ENCODE measurements around the gene TPRKB.

The TPRKB gene

GRCh38 chr2:73740767-73741166 lies 3.6 kb upstream of the TPRKB start:
- ATAC-seq (ENCODE audit: insufficient read depth, low read depth) (no peak), DNase-seq (no peak)
- Histone ChIP-seq H3K9me3 (ENCODE audit: insufficient read depth, low read length, severe bottlenecking) (no peaks in the 10 kb centered on the region), H3K79me2 (ENCODE audit: insufficient read depth, low read length) (peaks cover 13% of the 10 kb centered on the region), H3K4me2 (ENCODE audit: insufficient read depth, low read length) (no peak overlapping the region), H3K27me3 (ENCODE audit: insufficient read depth, low read length, poor library complexity) (no peaks in the 10 kb centered on the region), H3K4me3 (ENCODE audit: low read depth in 1 of 2, low read length in 2 of 2) (no peak overlapping the region), H2AFZ (ENCODE audit: low read depth, low read length) (no peak overlapping the region), H3K9ac (ENCODE audit: low read depth, low read length) (no peak overlapping the region), H3K4me1 (ENCODE audit: insufficient read depth, low read length) (peaks cover 19% of the 10 kb centered on the region), H3K36me3 (ENCODE audit: insufficient read depth, low read length) (0 out of 2 replicates have a peak, but pooled peaks cover under 1% of the 10 kb centered on the region), H3K27ac (ENCODE audit: low read length) (no peak overlapping the region), H4K20me1 (ENCODE audit: insufficient read depth, low read length) (no peaks in the 10 kb centered on the region)
- TF ChIP-seq EZH2 (IDR thresholded peaks at IDR 0.05; ENCODE audit: borderline replicate concordance, low read depth, low read length, severe bottlenecking) (no peak), CTCF (IDR thresholded peaks at IDR 0.05; ENCODE audit: borderline replicate concordance, extremely low read depth, low read length, poor library complexity, severe bottlenecking) (no peak)

GRCh38 chr2:73739101-73739500 lies 2.0 kb upstream of the TPRKB start:
- Histone ChIP-seq H3K4me2 (ENCODE audit: insufficient read depth, low read length) (no peak overlapping the region), H4K20me1 (ENCODE audit: insufficient read depth, low read length) (no peaks in the 10 kb centered on the region), H3K79me2 (ENCODE audit: insufficient read depth, low read length) (peaks cover 29% of the 10 kb centered on the region), H3K27ac (ENCODE audit: low read length) (no peak overlapping the region), H3K4me1 (ENCODE audit: insufficient read depth, low read length) (peaks cover 25% of the 10 kb centered on the region), H3K9ac (ENCODE audit: low read depth, low read length) (no peak overlapping the region), H2AFZ (ENCODE audit: low read depth, low read length) (no peak overlapping the region), H3K36me3 (ENCODE audit: insufficient read depth, low read length) (peaks cover 7% of the 10 kb centered on the region), H3K9me3 (ENCODE audit: insufficient read depth, low read length, severe bottlenecking) (no peaks in the 10 kb centered on the region), H3K27me3 (ENCODE audit: insufficient read depth, low read length, poor library complexity) (no peaks in the 10 kb centered on the region), H3K4me3 (ENCODE audit: low read depth in 1 of 2, low read length in 2 of 2) (no peak overlapping the region)
- TF ChIP-seq EZH2 (IDR thresholded peaks at IDR 0.05; ENCODE audit: borderline replicate concordance, low read depth, low read length, severe bottlenecking) (no peak), CTCF (IDR thresholded peaks at IDR 0.05; ENCODE audit: borderline replicate concordance, extremely low read depth, low read length, poor library complexity, severe bottlenecking) (no peak)
- no peak for ATAC-seq (ENCODE audit: insufficient read depth, low read depth)
- no peak for DNase-seq

- no peak for ATAC-seq (ENCODE audit: insufficient read depth, low read depth)
- Histone ChIP-seq H3K4me3 (ENCODE audit: low read depth in 1 of 2, low read length in 2 of 2) (peak overlapping the region; percentile 62 to 94), H3K36me3 (ENCODE audit: insufficient read depth, low read length) (peaks cover 30% of the 10 kb centered on the region), H3K79me2 (ENCODE audit: insufficient read depth, low read length) (peaks cover 32% of the 10 kb centered on the region), H3K27me3 (ENCODE audit: insufficient read depth, low read length, poor library complexity) (no peaks in the 10 kb centered on the region), H3K9me3 (ENCODE audit: insufficient read depth, low read length, severe bottlenecking) (no peaks in the 10 kb centered on the region), H4K20me1 (ENCODE audit: insufficient read depth, low read length) (no peaks in the 10 kb centered on the region), H3K4me1 (ENCODE audit: insufficient read depth, low read length) (peaks cover 25% of the 10 kb centered on the region), H2AFZ (ENCODE audit: low read depth, low read length) (peak overlapping the region; percentile 92), H3K4me2 (ENCODE audit: insufficient read depth, low read length) (peak overlapping the region; percentile 87), H3K9ac (ENCODE audit: low read depth, low read length) (peak overlapping the region; percentile 70), H3K27ac (ENCODE audit: low read length) (peak overlapping the region; percentile 83)
- TF ChIP-seq CTCF (IDR thresholded peaks at IDR 0.05; ENCODE audit: borderline replicate concordance, extremely low read depth, low read length, poor library complexity, severe bottlenecking) (no peak), EZH2 (IDR thresholded peaks at IDR 0.05; ENCODE audit: borderline replicate concordance, low read depth, low read length, severe bottlenecking) (no peak)
- no peak for DNase-seq
Observed at GRCh38 chr2:73736378-73736777, 767 bp downstream of the TPRKB start.

- H3K4me3 ChIP-seq (ENCODE audit: low read depth in 1 of 2, low read length in 2 of 2), result no peak overlapping the region
- no peak overlapping the region for H3K4me2 ChIP-seq (ENCODE audit: insufficient read depth, low read length)
- no peaks in the 10 kb centered on the region for H3K9me3 ChIP-seq (ENCODE audit: insufficient read depth, low read length, severe bottlenecking)
- no peak for ATAC-seq (ENCODE audit: insufficient read depth, low read depth)
- peaks cover 6% of the 10 kb centered on the region; the same call in 1 of the 2 replicates for H3K4me1 ChIP-seq (ENCODE audit: insufficient read depth, low read length)
- TF ChIP-seq EZH2 (IDR thresholded peaks at IDR 0.05; ENCODE audit: borderline replicate concordance, low read depth, low read length, severe bottlenecking) (no peak), CTCF (IDR thresholded peaks at IDR 0.05; ENCODE audit: borderline replicate concordance, extremely low read depth, low read length, poor library complexity, severe bottlenecking) (no peak)
- no peak overlapping the region for H2AFZ ChIP-seq (ENCODE audit: low read depth, low read length)
- DNase-seq, result no peak
- H3K9ac ChIP-seq (ENCODE audit: low read depth, low read length), result no peak overlapping the region
- no peaks in the 10 kb centered on the region for H3K27me3 ChIP-seq (ENCODE audit: insufficient read depth, low read length, poor library complexity)
- no peaks in the 10 kb centered on the region for H4K20me1 ChIP-seq (ENCODE audit: insufficient read depth, low read length)
- no peak overlapping the region for H3K27ac ChIP-seq (ENCODE audit: low read length)
- peaks cover 19% of the 10 kb centered on the region for H3K79me2 ChIP-seq (ENCODE audit: insufficient read depth, low read length)
- peaks cover 58% of the 10 kb centered on the region for H3K36me3 ChIP-seq (ENCODE audit: insufficient read depth, low read length)
Observed at GRCh38 chr2:73730810-73731209, 6.3 kb downstream of the TPRKB start.
